ENCODE measurements around the gene HMSD. TPM values are rescaled to one million over a fixed set of nuclear protein-coding genes. Genes with fewer than 3 reads are reported as not detected.

HMSD gene
- polyA plus RNA-seq, 3 donors = not detected

DNA sequence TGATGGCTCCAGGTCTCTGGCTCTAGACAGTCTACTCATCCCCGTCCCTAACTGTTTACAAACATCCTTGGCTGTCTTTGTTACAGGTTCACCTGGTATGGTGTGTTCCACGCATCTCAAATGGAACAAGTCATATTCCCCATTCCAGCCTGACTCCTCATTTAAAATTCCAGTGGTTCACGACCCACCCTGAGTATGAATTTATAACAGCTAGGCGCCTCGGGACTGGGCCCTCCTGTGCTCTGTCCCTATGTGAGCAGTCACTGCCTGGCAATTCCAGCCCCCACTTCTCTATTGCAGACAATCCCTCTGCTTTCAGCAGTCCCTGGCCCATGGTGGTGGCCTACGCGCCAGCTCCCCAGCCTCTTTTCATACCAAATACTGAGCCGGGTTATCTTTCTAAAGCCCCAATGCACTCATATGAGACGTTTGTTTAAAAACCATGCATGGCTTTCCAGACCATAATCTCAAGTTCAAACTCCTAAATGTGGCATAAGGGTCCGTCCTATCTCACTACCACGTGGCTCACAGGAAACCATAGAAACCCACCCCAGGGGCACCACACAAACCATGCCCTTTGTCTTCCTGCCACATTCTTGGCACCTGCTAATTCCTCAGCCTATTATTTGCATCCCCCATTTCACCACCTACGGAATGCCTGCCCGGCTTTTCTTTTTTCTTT lies 22.4 kb downstream of the HMSD start:
- H3K27ac ChIP-seq (ENCODE audit: low read depth in 1 of 2, low read length in 2 of 2) = peak overlapping the region; percentile 95 to 98
- H3K9ac ChIP-seq (ENCODE audit: insufficient read depth, low read length, poor library complexity, severe bottlenecking) = peak overlapping the region; percentile 97
- DNase-seq = peak in 1 of 3 donors; percentile 44
- TF ChIP-seq CTCF (IDR thresholded peaks at IDR 0.05) = no peak
- peaks cover 0 to 2% (median 0%) of the 10 kb centered on the region in 3 donors for H3K27me3 Mint-ChIP-seq (ENCODE audit: low read depth in 3 of 3)
- intact Hi-C loops (cut with micrococcal nuclease) = loop anchor here (10.0 kb wide), 3 partner anchors 457 to 1257 kb away; partner anchors contain the start of genes PHLPP1 (in 1 of the 2) and VPS4B (in 1 of the 2)
- peak overlapping the region; percentile 91 to 98 for H3K4me3 Mint-ChIP-seq
- no peaks in the 10 kb centered on the region for H3K9me3 Mint-ChIP-seq
- 15% methylated on average over 11 of the region's 13 CpGs for WGBS (ENCODE audit: insufficient coverage)
- no peaks in the 10 kb centered on the region for H3K36me3 ChIP-seq (replicated peaks in 1 of 2; ENCODE audit: control insufficient read depth in 1 of 2, insufficient read depth in 2 of 2, low read length in 2 of 2)
- peaks cover 4% of the 10 kb centered on the region for H4K20me1 ChIP-seq (ENCODE audit: insufficient read depth, low read length)
- H2AFZ ChIP-seq (ENCODE audit: insufficient read depth, low read depth, low read length, poor library complexity, severe bottlenecking) = peak overlapping the region; percentile 70
- H3K4me2 ChIP-seq (replicated peaks; ENCODE audit: extremely low read depth, low read length, poor library complexity, severe bottlenecking) = peak overlapping the region; percentile 83
- no peaks in the 10 kb centered on the region for H3K27me3 ChIP-seq (ENCODE audit: control insufficient read depth in 2 of 2, insufficient read depth in 2 of 2, low read length in 2 of 2)
- H3K79me2 ChIP-seq (ENCODE audit: insufficient read depth, low read length) = peaks cover 80% of the 10 kb centered on the region
- peaks cover 86% of the 10 kb centered on the region for H3K4me1 Mint-ChIP-seq
- peak overlapping the region; percentile 95 to 99 (median 98) for H3K27ac Mint-ChIP-seq
- no peaks in the 10 kb centered on the region for H3K9me3 ChIP-seq (replicated peaks in 1 of 2; ENCODE audit: control insufficient read depth in 1 of 2, insufficient read depth in 1 of 2, low read length in 2 of 2)
- H3K36me3 Mint-ChIP-seq = peaks cover 2 to 4% of the 10 kb centered on the region in 2 donors
- H3K4me1 ChIP-seq (ENCODE audit: control insufficient read depth in 1 of 2, insufficient read depth in 2 of 2, low read length in 2 of 2) = peaks cover 73 to 80% of the 10 kb centered on the region in 2 donors
- peak overlapping the region; percentile 55 to 94 (median 81) for H3K4me3 ChIP-seq (replicated peaks in 1 of 3; ENCODE audit: low read depth in 2 of 3, low read length in 3 of 3)

- H3K27me3 Mint-ChIP-seq (ENCODE audit: low read depth in 3 of 3) = peaks cover 0 to 2% (median 0%) of the 10 kb centered on the region in 3 donors
- no peak overlapping the region for H2AFZ ChIP-seq (ENCODE audit: insufficient read depth, low read depth, low read length, poor library complexity, severe bottlenecking)
- WGBS (ENCODE audit: insufficient coverage) = no CpG with 5 or more reads among the region's 5 CpGs
- H3K4me1 Mint-ChIP-seq = peaks cover 86% of the 10 kb centered on the region
- H3K36me3 Mint-ChIP-seq = peaks cover 2 to 4% of the 10 kb centered on the region in 2 donors
- H3K4me3 Mint-ChIP-seq = peak overlapping the region; percentile 91 to 98
- peak overlapping the region; percentile 95 to 98 for H3K27ac ChIP-seq (ENCODE audit: low read depth in 1 of 2, low read length in 2 of 2)
- H3K4me1 ChIP-seq (ENCODE audit: control insufficient read depth in 1 of 2, insufficient read depth in 2 of 2, low read length in 2 of 2) = peaks cover 74 to 81% of the 10 kb centered on the region in 2 donors
- no peak for TF ChIP-seq CTCF (IDR thresholded peaks at IDR 0.05)
- no peaks in the 10 kb centered on the region for H3K27me3 ChIP-seq (ENCODE audit: control insufficient read depth in 2 of 2, insufficient read depth in 2 of 2, low read length in 2 of 2)
- H3K27ac Mint-ChIP-seq = peak overlapping the region; percentile 95 to 99 (median 98)
- H3K4me3 ChIP-seq (replicated peaks in 1 of 3; ENCODE audit: low read depth in 2 of 3, low read length in 3 of 3) = peak overlapping the region in 1 of 3 experiments; percentile 94
- H3K9me3 ChIP-seq (replicated peaks in 1 of 2; ENCODE audit: control insufficient read depth in 1 of 2, insufficient read depth in 1 of 2, low read length in 2 of 2) = no peaks in the 10 kb centered on the region
- H3K79me2 ChIP-seq (ENCODE audit: insufficient read depth, low read length) = peaks cover 86% of the 10 kb centered on the region
- H3K9me3 Mint-ChIP-seq = no peaks in the 10 kb centered on the region
- intact Hi-C loops (cut with micrococcal nuclease) = loop anchor here (10.0 kb wide), 3 partner anchors 457 to 1257 kb away; partner anchors contain the start of genes PHLPP1 (in 1 of the 2) and VPS4B (in 1 of the 2)
- H3K4me2 ChIP-seq (replicated peaks; ENCODE audit: extremely low read depth, low read length, poor library complexity, severe bottlenecking) = peak overlapping the region; percentile 83
- no peak overlapping the region for H3K9ac ChIP-seq (ENCODE audit: insufficient read depth, low read length, poor library complexity, severe bottlenecking)
- peak in 2 of 3 donors; percentile 32 to 51 for DNase-seq
- H3K36me3 ChIP-seq (replicated peaks in 1 of 2; ENCODE audit: control insufficient read depth in 1 of 2, insufficient read depth in 2 of 2, low read length in 2 of 2) = no peaks in the 10 kb centered on the region
- H4K20me1 ChIP-seq (ENCODE audit: insufficient read depth, low read length) = peaks cover 4% of the 10 kb centered on the region
These were observed 22.9 kb downstream of the HMSD start for GRCh38 chr18:63972002-63972376.
